H1 (cell line): Measurements from ENCODE around the gene PAXIP1. TPM values are rescaled to one million over a fixed set of nuclear protein-coding genes. Genes with fewer than 3 reads are reported as not detected.

Experiments
- ASH2L ChIP-seq: fragments of 200-600, 300-600 bp; sonication (generic); IDR thresholded peaks from one replicate; pipeline ENCODE4 v1.7.1; 2017; ENCODE audit warnings: low read length
- CEBPB ChIP-seq: IDR thresholded peaks from 2 replicates; pipeline ENCODE4 v1.6.1; 2012; ENCODE audit warnings: low read depth, low read length
- CHD7 ChIP-seq: fragments of 300-600 bp; sonication (generic); IDR thresholded peaks from 2 replicates; pipeline ENCODE4 v1.7.1; 2012; ENCODE audit warnings: low read length, moderate library complexity, mild to moderate bottlenecking, inconsistent platforms; ENCODE audit not compliant: insufficient replicate concordance
- CTBP2 ChIP-seq: IDR thresholded peaks from 2 replicates; pipeline ENCODE4 v1.7.0; 2011; ENCODE audit warnings: borderline replicate concordance, mild to moderate bottlenecking, moderate library complexity, mixed read lengths, low read length; ENCODE audit not compliant: insufficient read depth, insufficient read length
- GTF2F1 ChIP-seq: IDR thresholded peaks from 2 replicates; pipeline ENCODE4 v1.6.1; 2012; ENCODE audit warnings: low read depth, low read length, improper control_type of control experiment, borderline replicate concordance
- JUN ChIP-seq: IDR thresholded peaks from 2 replicates; pipeline ENCODE4 v1.6.1; 2011; ENCODE audit warnings: low read depth, mild to moderate bottlenecking, improper control_type of control experiment, low read length
- SIN3A ChIP-seq, 2 experiments: IDR thresholded peaks in 1 of 2; conservative IDR thresholded peaks in 1 of 2; 2 replicates each; pipeline ENCODE4 v1.6.1; 2011 to 2012; ENCODE audit warnings: low read length in 2 of 2, improper control_type of control experiment in 1 of 2, low read depth in 1 of 2, mild to moderate bottlenecking in 1 of 2
- SIRT6 ChIP-seq: IDR thresholded peaks from one replicate; pipeline ENCODE4 v1.7.1; 2012; ENCODE audit warnings: low read length, inconsistent platforms
- polyA plus RNA-seq, 7 experiments: library from polyadenylated mRNA; depleted of rRNA in 3 of 7; stranded (reverse) in 5 of 7; unstranded in 2 of 7; fragments of >200 nt in 5 of 7; fragments of 200-250 nt in 2 of 7; gene quantifications; 1 replicate in 5 of 7; 2 replicates in 1 of 7; 4 replicates in 1 of 7; pipeline versions ENCODE4 v1.2.1 to v1.2.3, GENCODE V29; 2011 to 2013; ENCODE audit warnings: missing spikeins in 2 of 7, mixed read lengths in 2 of 7
- total RNA-seq: library from RNA; stranded (reverse); fragmentation: NEBNext Ultra II Directional; extraction: Animal tissue kit (Norgen Biotek cat#: 25700); gene quantifications from 2 replicates; pipeline ENCODE4 v1.2.1, GENCODE V29; 2021

Gene PAXIP1
- total and polyA plus RNA-seq, 2 of the 8 experiments (the other 6 are each of a cell fraction or from before 2014, with no cell fraction given) = 32.4 to 32.8 TPM

GRCh38 chr7:155027879-155028278, 25.0 kb upstream of the PAXIP1 start (continued):
- TF ChIP-seq CHD7 = no peak
- TF ChIP-seq CEBPB = no peak
- TF ChIP-seq CTBP2 = no peak
- no peak for TF ChIP-seq JUN
- no peak for TF ChIP-seq SIRT6
- TF ChIP-seq ASH2L = no peak
- no peak for TF ChIP-seq GTF2F1
- TF ChIP-seq SIN3A (conservative IDR thresholded peaks at IDR 0.05 in 1 of 2, IDR thresholded peaks at IDR 0.05 in 1 of 2; ENCODE audit: low read depth in 1 of 2, low read length in 2 of 2) = no peak
- TF ChIP-seq, all 59 proteins: peak for 0
